DMS114 treated with DMSO at 0.1 percent for 48 hours (cell line): ENCODE results near the gene MTM1.

Experiments
- DNase-seq: peaks from one replicate; lab custom pipeline; 2025; ENCODE audit not compliant: unreplicated experiment; lab: John Stamatoyannopoulos, UW

The MTM1 gene

GRCh38 chrX:150702966-150703694, 134.7 kb downstream of the MTM1 start:
- DNase-seq = no peak

GRCh38 chrX:150703695-150703974, 135.2 kb downstream of the MTM1 start:
- no peak for DNase-seq

GRCh38 chrX:150704030-150704613, 135.7 kb downstream of the MTM1 start:
- DNase-seq = no peak

GRCh38 chrX:150712619-150713018, 144.2 kb downstream of the MTM1 start:
- DNase-seq = no peak

GRCh38 chrX:150715184-150715583, 146.8 kb downstream of the MTM1 start:
- DNase-seq = no peak

GRCh38 chrX:150719621-150720020, 151.2 kb downstream of the MTM1 start:
- no peak for DNase-seq
